GM12875 (cell line): ENCODE data around the gene RAB35.

Source experiments
- H3K4me3 ChIP-seq: one replicate; pipeline ENCODE4 v1.5.1; 2011; ENCODE audit warnings: low read depth, low read length, control low read depth
- TF ChIP-seq, protein P1 (sequence below): IDR thresholded peaks from 2 replicates; pipeline ENCODE4 v1.5.1; 2011; ENCODE audit warnings: low read depth, mild to moderate bottlenecking, control low read depth, inconsistent platforms, low read length, moderate library complexity, borderline replicate concordance; ENCODE audit not compliant: insufficient read depth

RAB35 gene

DNA sequence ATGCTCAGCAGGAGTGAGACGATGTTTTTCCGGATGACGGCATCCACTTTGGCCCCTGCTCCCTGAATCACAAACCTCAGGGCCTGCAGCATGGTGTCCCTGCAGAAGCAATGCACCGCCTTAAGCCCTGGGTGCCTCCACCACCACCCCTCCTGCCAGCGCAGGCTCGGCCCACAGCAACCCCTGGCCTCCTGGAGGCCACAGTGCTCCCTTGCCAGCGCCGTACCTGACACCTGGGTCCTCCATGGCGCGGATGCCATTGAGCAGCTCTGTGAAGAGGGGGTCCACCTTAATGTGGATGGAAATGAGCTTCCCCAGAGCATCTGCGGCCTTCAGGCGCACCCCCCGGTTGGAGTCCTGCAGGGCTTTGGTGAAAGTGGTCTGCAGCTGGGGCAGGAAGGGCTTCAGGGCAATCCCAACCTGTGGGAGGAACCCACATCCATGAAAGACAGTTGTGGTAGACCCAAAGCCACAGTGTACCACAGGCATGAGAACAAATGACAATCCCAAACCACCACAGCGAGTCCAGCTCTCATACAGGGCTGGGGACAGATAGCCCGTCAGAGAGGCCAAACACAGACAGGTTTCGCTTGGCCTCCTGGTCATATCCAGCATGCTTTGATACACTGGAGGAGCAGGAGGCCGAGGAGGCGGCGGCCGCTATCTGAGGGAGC is 17.9 kb upstream of the RAB35 start:
- no peak overlapping the region for H3K4me3 ChIP-seq
- TF ChIP-seq, protein P1, sequence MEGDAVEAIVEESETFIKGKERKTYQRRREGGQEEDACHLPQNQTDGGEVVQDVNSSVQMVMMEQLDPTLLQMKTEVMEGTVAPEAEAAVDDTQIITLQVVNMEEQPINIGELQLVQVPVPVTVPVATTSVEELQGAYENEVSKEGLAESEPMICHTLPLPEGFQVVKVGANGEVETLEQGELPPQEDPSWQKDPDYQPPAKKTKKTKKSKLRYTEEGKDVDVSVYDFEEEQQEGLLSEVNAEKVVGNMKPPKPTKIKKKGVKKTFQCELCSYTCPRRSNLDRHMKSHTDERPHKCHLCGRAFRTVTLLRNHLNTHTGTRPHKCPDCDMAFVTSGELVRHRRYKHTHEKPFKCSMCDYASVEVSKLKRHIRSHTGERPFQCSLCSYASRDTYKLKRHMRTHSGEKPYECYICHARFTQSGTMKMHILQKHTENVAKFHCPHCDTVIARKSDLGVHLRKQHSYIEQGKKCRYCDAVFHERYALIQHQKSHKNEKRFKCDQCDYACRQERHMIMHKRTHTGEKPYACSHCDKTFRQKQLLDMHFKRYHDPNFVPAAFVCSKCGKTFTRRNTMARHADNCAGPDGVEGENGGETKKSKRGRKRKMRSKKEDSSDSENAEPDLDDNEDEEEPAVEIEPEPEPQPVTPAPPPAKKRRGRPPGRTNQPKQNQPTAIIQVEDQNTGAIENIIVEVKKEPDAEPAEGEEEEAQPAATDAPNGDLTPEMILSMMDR = no peak

DNA sequence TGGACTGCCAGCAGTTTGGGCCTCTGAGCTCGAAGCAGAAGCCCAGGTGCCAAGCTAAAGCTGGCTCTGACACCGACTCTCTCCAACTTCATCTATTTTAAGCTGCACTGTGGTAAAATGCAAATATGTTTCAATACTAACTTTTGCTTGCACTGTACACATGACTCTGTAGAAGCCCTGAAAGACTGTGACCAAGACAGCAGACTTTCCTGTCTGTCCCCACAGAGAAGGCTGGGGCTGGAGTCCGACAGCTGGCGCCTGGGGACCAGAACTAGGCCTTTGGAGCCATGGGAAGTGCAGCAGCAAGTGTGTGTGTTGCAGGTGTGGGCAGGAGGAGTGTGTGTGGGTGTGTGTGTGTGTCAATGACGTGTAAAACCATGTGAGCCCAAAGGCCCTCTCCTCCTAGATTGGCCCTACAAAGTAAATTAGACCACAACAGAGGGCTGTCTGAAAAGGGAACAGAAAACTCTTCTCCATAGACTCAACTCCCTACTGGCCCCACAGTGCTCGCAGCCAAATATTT is 16.4 kb upstream of the RAB35 start:
- H3K4me3 ChIP-seq = no peak overlapping the region
- TF ChIP-seq, protein P1 = no peak

DNA sequence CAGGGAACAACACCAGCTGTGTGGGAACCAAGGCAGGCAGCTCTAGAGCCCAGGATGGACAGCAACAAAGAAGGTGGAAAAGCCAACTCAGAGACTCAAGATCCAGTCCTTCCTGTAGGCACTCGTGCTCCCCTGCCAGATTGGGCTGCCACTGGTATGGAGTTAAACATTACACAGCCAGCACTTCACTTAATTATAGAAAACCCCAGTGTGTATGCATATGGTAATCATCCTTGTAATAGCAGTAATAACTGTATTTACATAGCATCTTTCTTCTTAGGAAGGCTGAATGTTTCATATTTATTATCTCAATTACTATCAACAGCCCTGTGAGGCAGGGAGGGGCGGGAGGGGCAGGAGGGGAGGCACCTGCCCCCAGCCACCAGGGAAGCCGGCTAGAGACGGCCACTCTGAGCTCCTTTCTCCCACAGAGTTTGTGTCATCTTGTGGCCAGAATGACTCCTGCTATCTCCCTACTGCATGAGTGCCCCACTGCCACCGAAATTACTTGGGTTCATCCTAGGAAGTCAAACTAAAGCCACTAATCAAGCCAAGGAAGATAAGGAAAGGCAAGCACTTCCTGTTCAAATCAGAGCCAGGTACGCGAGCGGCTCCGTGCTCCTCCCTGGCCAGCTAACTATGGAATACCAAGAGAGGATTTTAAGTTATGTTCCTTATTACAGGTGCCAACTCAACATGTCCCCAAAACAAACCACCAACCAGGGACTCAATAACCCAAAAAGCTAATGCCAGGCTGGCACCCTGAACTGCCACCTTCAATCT is 15.7 kb upstream of the RAB35 start:
- no peak overlapping the region for H3K4me3 ChIP-seq
- TF ChIP-seq, protein P1 = no peak

DNA sequence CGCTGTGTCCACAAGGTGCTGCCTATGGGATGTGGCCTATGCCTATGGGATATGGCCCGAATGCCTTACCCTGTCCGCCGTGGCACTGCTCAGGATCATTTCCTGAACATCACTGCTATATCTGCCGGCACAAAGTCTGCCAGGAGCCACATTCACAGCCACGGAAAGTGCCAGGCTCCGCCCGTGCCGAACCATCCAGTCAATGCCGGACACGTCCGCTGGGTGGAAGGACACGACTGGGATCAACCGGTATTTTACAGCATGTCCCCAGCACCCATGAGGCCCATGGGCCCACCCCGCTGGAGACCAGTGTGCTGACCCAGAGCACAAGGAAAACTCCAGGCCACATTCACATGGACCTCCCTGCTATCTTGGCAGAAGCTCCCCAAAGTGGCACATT is 14.6 kb upstream of the RAB35 start:
- TF ChIP-seq, protein P1 = no peak
- no peak overlapping the region for H3K4me3 ChIP-seq

DNA sequence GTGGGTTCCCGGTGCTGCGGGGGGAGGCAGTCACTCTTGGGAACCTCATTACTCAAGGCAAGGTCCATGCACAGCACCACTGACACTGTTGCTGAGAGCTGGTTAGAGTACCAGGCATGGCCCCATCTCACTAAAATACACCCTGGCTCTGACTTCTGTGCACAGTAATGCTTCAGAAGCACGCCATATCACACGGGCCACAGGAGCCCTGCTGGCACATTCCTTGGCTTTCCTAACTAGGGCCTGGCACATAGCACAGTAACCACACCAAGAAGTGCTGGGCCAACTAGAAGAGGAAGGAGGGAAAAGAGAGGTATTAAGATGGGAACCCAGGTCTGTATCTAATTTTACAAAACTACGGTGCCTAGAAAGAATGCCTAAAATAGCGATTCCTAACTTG is 13.5 kb upstream of the RAB35 start:
- no peak overlapping the region for H3K4me3 ChIP-seq
- TF ChIP-seq, protein P1 = no peak

DNA sequence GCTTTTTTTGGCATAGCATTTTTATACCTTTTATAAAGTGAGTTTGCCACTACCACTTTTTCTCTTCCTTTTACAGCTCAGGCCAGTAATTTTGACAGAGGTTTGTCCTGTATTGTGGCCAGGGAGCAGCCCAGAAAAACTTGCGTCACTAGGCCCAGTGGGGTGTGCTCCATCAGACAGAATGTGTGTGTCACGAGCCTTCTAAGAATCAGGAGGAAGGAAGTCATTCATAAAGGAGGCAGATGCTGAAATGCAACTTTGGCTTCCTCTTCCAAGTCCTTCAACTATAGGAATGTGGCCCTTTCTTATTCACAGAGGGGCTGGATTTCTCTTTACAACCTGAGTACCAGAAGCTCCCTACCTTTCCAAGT is 10.1 kb upstream of the RAB35 start:
- TF ChIP-seq, protein P1 = no peak
- H3K4me3 ChIP-seq = no peak overlapping the region
